GM18867 (cell line): ENCODE results near the gene IFFO2.

ENCODE experiments used
- ATAC-seq: cut with Tn5 transposase; IDR thresholded peaks from one replicate; pipeline ENCODE4 v1.9.1; 2021; ENCODE audit warnings: mild to moderate bottlenecking, moderate library complexity; ENCODE audit not compliant: unreplicated experiment

IFFO2 gene

DNA sequence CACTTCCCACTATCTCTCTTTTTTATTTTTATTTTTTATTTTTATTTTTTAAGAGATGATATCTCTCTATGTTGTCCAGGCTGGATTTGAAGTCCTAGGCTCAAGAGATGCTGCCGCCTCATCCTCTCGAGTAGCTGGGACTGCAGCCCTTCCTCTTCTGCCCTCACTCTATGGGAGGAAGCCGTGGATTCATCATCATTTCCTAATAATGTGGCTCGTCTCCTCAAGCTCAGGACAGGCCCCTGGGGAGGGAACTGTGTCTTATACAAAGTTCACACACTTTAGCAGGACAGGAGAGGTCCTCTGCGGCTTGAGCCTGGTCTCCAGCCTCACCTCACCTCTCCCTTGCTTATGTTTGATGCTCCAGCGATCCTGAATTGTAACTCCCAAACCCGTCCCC, 16.5 kb upstream of the IFFO2 start:
- no peak for ATAC-seq

DNA sequence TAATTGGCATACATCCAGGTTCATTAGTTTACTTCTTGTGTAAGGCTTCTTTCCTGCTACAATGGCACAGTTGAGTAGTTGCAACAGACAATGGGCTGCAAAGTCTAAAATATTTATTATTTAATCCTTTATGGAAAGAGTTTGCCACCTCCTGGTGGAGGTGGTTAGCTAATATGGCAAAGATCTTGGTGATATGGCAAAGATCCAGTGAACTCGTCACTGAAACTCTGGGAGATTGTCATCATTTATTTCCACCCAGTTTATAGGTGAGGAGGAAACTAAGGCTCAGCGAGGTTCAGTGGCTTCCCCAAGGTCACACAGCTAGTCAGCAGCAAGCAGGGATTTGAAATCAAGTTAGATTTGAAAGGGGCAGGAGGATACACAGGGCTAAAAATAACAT, 16.1 kb upstream of the IFFO2 start:
- ATAC-seq: no peak

DNA sequence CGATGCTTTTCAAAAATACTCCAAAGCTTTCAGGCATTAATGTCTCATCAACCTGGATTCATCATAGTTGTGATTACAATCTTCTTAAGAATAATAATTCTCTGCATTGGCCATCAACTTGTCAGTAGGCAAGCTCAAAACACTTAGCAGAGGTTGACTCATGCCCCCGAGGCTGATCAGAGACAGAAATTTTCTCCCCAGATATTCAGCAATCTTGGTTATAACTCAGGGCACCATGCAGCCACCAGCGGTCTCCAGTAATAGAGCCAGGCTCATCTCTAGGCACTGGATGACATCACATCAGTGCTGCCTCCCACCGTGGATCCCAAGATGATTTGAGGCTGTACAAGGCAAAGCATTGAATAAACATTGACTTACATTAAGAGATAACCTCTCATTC, 14.3 kb upstream of the IFFO2 start:
- no peak for ATAC-seq

DNA sequence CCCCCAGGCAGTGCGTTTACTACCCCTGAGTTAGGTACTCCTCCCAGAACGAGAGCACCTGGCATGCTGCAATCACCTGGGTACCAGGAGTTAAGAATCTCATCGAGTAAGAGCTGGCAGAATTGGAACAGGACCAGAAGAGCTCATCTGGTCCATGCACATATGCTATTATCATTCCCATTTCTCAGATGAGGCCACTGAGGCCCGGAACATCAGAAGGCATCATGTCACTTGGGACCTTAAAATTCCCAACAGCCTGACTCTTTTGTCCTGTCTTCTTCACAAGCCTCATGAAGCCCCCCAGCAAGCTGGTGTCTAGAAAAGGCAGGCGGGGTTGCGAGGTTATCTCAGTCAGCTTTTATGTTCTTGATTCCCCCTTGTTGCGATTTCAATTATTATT, 13.9 kb upstream of the IFFO2 start:
- ATAC-seq: no peak

DNA sequence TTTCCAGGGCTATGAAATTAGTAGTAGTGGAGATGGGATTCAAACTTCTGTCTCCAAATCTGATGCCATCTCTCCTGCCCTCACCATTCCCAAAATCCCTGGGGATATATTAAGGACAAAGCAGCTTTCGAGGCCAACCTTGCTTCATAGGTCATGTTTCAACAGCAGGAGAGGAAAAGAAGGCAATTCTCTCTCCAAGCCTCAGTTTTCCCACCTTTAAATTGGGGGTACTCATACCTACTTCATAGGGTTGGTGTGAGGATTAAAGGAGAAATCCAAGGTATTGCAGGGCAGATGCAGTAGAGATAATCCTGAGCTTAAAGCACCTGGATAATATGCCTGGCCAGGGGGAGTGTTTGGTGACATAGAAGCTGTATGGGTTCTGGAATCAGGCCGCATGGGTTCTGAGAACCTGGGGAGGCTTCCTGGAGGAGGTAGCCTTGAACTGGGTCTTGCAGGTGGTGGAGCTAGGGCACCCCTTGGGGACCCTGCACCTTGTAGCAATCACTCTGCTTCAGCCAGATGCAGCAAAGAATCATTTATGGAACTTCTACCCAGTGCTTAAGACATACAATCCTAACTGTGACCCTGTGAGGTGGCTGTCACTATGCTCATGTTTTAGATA, 10.7 kb upstream of the IFFO2 start:
- ATAC-seq: no peak

DNA sequence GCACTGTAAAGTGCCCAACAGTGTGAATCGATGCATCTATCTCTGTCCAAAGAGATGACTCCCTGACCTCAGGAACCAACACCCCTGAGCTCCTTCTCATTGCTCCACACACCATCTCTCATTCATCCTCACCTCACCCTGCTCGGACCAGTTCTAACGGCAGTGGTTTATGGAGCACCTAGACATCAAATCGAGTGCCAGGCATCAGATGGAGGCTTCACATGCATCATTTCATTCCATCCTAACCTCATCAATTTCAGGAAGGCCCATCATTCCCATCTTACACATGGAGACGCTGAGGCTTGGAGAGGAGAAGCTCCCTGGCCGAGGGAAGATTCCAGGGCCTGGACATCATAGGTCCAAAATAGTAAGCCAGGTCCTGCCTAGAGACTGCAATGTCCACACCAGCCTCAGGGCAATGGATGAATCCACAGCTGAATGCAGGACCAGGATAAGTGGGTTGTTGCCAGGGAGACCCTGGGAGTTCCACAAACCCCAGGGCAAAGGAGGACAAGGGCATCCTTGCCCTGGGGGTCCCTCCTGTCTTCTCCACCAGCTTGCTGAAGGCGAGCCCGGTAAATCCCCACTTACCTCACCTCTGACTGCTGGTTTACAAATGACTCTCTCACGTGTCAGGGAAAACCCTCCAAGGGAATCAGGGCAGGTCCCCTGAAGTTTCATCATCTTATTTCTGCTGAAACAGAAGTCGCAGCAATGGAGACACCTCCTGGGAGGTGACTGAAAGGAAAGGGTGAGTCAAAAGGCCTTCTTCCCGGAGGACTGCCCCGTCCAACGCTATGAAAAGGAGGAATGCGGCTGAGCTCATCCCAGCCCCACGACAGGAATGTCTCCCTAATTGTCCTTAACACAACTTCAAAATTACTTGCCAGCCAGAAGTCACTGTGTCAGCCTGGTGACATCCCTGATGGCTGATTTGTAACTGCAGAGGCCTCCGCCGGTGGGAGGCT, 9.0 kb upstream of the IFFO2 start:
- ATAC-seq: no peak

DNA sequence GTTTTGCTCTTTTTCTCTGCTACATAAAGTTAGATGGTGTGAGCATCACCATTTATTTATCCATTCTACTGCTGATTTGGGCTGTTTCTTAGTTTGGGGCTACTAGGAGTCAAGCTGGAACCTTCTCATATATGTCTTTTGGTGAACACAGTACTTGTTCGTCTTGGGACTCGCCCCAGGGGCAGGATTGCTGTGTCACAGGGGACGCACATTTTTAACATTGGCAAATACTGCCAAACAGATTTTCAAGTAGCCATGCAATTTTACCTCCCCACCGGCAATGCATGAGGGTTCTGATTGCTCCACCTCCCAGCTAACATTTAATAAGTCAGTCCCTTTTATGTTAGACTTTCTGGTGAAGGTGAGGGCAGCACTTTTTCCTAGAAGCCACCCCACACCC, 7.5 kb upstream of the IFFO2 start:
- no peak for ATAC-seq

DNA sequence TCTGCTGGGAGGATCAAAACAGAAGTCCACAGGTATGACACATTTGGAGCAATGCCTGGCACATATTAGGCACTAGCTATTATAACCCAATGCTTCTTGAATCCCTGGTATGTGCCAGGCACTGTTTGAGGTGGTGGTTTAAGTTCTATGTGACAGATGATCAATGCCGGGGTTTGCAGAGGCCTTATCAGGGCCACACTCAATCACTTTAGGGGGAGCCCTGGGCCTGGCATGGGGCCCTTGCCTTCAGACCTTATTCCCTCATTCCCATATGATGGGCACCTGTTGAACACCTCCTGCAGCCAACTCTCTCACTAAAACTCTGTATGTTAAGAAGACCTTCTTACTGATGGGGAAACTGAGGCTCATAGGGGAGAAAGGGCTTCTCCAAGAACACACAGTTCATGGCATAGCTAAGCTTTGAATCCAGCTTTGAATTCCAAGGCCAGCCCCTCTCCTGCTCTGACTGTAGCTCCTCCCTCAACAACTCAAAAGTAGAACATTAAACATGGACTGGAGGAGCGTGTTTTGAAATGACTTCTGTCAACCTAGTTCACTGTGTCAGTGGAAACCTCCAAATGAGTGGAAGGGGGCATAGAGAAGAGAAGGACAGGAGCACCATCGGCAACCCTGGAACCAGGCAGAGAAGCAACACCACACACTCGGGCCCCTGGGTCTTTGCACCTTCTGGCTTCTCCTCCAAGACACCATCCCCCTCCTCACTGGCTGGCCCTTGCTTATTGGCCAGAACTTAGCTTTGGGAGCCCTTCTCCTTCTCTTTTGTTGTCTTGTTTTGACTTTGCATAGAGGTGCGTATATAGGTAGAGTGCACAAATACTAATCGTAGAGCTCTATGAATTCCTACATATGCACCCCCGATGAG, 6.6 kb upstream of the IFFO2 start:
- ATAC-seq: no peak

DNA sequence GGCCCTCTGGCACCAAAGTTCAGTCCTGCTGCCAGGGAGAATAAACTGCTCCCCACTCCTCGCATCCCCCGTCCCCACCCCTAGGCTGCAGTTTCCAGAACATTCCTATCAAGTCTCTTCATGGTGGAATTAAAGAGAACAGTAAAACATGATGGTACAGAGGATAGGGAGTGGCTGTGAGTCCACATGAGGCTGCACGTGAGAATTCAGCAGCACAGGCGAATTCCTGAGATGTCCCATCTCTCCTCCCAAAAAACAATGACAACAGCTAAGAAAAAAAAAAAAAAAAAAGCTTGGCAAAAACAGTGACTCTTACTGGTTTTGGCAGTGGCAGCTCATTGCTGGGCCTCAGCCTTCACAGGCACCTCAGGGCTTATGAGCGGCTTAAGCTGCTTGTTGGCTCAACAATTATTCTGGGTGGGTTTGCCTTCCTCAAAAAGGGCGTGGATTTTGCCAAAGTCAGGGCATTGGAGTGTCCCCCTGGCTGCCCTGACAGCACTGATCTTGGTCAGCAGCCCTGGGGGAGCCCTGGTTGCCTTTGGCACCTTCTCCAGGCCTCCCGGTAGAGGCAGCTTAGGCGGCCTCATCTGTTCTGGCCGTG, 5.7 kb upstream of the IFFO2 start:
- no peak for ATAC-seq

DNA sequence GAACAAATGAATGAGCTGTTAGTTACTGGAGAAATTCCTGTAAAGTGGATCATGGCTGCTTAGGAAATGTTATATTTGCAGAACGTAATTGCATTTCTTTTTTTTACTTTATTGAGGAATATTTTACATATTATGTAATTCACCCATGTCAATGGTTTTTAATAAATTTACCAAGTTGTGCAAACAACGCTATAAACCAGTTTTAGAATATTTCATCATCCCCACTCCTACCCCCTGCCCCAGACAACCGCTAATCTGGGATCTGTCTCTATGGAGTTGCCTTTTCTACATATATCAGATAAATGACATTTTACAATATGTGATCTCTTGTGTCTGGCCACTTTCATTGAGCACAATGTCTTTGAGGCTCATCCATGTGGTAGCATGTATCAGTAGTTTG, 4.3 kb upstream of the IFFO2 start:
- no peak for ATAC-seq

DNA sequence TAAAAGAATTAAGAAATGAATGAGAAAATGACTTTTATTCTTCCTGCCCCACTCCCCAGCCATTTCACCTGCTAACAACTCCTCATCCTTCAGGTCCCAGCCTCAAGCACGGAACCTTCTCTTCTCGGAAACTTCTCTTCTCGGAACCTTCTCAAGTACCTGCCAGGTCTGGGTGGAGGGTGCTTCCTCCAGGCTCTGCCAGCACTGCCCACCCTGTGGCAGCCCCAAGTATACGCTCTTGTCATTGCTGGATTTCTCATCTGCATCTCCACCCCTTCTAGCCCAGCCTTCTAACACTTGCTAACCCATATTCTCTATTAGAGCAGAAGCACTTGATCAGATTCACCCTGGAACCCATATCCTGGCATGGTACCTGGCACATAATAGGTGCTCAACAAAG, 3.9 kb upstream of the IFFO2 start:
- no peak for ATAC-seq

DNA sequence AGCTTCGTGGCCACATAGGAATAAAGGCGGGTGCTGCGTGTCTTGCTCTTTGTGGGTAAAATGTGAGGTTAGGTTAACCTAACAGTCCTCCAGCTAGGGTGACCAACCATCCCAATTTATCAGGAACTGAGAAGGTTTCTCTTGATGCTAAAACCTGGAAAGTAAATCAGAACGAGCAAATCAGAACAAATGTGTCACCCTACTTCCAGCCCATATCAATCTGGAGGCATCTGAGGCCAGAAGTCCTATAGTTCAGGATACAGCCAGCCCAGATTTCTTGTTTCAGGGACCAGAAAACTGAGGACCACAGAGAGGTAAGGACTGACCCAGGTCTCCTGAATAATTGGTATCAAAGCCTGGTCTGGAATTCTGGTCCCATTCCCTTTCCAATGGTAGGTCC, 3.1 kb upstream of the IFFO2 start:
- ATAC-seq: no peak

DNA sequence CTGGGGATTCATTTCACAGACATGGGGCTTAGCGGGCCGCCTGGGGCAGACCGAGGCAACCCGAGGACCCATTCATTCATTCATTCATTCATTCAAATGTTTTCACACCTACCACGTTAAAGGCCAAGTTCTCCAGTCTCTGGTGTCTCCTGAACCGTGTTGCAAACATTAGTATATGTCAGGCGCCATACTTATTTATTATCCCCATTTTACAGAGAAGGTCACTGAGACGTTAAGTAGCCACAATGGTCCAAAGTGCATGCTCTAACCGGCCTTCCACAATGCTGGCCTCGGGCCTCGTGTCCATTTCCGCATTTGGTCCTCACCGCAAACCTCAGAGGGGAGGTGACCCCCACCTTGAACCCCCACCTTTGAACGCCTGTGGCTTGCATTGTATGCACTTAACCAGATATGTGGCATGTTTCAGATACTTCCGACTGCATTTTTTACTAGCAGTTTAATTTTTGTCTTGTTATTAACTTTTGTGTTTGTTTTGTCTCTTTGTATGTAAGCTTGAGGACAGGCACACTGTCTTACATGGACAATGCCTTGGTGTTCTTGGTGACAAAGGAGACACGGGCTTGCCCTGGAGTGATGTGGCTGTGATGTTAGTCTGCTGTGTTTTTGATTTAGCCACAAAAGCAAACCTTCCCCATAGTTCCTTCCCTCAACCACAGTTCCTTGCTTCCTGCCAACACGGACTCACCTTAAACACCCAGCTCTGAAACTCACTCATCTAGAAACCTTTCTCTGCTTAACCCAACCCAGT, 1.2 kb upstream of the IFFO2 start:
- ATAC-seq: no peak

DNA sequence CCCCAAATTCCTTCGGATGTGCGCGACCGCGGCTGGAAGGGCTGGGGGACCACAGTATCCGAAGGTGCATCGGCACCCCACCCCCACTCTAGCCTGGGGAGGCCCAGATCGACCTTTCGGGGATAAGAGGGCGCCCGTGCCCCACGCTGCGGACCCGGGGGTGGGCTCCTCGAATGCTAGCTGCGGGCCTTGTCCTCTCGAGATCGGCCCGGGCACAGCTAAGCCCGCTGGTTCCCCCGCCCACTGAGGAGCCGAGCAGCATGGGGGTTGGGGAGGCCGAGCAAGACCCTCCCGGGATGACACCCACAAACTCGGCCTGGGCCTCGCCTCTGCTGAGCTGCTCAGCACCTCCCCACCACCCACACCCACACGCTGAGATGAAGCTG, 653 bp upstream of the IFFO2 start:
- ATAC-seq: peak; percentile 0

DNA sequence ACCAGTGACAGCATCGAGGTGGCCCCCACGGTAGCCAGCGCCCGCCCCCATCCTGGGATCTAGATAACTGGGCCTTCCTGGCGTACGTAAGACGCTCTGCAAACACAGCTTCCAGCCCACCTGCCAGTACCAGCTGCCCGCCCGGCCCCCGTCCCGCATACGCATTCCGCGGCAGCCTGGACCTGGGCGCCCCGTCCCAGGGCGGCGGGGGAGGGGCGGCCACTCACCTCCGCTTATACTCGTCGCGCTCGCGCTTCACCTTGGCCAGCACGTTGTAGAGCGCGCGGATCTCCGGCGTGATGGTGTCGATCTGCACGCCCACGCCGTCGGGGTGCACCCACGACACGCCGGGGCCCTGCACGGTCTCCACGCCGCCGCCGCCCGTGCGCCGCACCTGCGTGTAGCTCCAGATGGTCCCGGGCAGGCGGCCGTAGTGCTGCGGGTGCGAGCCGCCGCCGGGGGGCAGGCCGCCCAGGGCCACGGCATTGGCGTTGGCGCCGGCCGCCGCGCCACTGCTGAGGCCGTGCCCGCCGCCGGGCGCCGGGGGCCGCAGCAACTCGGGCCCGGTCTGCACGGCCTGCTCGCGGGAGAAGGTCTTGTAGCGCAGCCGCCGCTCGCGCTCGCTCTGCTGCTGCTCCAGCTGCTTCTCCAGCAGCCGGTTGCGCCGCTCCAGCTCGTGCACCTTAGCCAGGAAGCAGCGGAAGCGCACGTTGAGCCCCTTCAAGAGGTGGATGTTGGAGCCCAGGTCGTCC, 859 bp downstream of the IFFO2 start:
- ATAC-seq: peak; percentile 14

DNA sequence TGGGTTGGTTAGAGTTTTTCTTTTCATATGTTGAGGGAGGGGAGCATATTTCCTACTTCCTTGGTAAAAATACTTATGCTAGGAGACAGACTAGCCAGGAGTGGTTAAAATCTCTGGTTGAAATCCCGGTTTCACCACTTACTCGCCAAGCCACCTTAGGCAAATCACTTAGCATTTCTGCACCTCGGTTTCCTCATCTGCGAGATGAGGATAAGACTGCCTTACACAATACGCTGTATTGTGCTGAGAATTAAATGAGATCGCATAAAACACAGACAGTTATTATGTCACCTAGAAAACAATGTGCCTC, 1.4 kb downstream of the IFFO2 start:
- no peak for ATAC-seq

DNA sequence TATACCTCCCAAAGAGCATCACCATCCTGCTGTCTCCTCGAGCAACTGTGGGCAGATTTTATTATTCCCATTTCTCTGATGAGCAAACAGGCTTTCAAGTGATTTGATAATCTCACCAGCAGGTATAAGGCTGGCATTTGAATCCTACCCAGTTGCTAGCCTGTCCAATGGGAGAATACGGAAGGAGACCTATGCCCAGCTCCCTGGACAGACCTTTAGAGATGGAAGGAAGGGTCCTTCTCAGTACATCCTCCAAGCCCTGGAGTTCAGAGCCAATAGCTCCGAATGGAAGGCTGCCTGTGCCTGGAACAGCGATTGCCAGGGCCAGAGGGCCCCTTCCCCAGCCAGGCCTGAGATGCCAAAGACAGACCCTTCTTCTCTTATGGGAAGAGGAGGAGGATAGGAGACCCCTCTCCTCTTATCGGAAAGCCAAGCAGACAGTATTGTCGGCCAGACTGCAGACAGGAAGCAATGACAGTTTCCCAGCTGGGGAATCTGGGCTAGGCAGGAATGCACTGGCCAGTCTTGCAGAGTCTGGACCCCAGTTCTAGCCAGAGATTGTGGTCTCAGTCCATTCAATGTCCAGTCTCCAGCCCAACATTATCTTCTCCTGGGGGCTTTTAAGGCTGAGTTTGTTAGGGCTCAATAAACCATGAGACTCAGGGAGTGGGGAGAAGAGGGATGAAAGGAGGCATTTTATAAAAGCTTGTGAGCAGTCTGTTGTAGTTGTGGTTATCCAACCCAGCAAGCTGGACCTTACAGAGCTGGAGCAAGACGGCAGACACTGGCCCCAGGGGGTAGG, 2.0 kb downstream of the IFFO2 start:
- ATAC-seq: no peak

DNA sequence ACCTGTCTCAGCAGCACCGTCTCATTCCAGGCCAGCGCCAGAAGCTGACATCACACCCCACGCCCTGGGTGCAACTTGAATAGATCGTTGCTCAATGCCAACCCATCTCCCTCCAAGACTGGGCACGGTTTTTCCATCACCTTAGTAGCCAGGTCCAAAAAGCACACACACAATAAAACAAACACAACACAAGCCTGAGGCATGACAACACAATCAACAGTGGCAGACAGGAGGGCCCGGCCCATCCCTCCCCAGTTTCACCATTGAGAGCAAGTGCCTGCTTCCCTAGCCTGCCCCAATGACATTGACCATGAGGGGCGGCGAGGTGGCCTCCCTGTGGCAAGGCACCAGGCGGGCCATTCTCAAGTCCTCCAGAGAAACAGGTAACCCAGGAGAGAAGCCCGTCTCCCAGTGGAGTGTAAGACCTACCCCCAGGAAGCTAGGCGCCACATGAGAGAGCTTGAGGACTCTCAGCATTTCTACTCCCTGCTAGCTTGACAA, 2.7 kb downstream of the IFFO2 start:
- no peak for ATAC-seq
